DMS79 treated with DMSO at 0.1 percent for 48 hours (cell line): ENCODE measurements around the gene FAM124A.
"Not testable (repeated sequence)": the region's sequence is repeated elsewhere in the genome, so short reads cannot be mapped to it uniquely, and the experiment has no call there.

ENCODE experiments used
- DNase-seq: peaks from one replicate; lab custom pipeline; 2025; lab: John Stamatoyannopoulos, UW

FAM124A gene

GRCh38 chr13:51269039-51269438 is 46.8 kb downstream of the FAM124A start:
- no peak for DNase-seq

- no peak for DNase-seq
These were observed 48.6 kb downstream of the FAM124A start for GRCh38 chr13:51270623-51271415.

- no peak for DNase-seq
These were observed 49.4 kb downstream of the FAM124A start for GRCh38 chr13:51271528-51272085.

GRCh38 chr13:51275101-51275500 is 52.9 kb downstream of the FAM124A start:
- DNase-seq = no peak

- DNase-seq = no peak
These were observed 54.4 kb downstream of the FAM124A start for GRCh38 chr13:51276636-51277035.

- DNase-seq = no peak
These were observed 55.7 kb downstream of the FAM124A start for GRCh38 chr13:51277928-51278327.

- no peak for DNase-seq
These were observed 56.4 kb downstream of the FAM124A start for GRCh38 chr13:51278426-51279130.

GRCh38 chr13:51280379-51280940 is 58.3 kb downstream of the FAM124A start:
- no peak for DNase-seq

GRCh38 chr13:51282322-51282721 is 60.1 kb downstream of the FAM124A start:
- no peak for DNase-seq

- DNase-seq = not testable (repeated sequence)
These were observed 60.7 kb downstream of the FAM124A start for GRCh38 chr13:51282923-51283322.

GRCh38 chr13:51283371-51283770 is 61.2 kb downstream of the FAM124A start:
- DNase-seq = no peak

- DNase-seq = no peak
These were observed 62.1 kb downstream of the FAM124A start for GRCh38 chr13:51284339-51284738.

- DNase-seq = peak; percentile 48
These were observed 64.2 kb downstream of the FAM124A start for GRCh38 chr13:51286135-51287002.

- no peak for DNase-seq
These were observed 65.6 kb downstream of the FAM124A start for GRCh38 chr13:51287758-51288157.

GRCh38 chr13:51288254-51288653 is 66.1 kb downstream of the FAM124A start:
- DNase-seq = not testable (repeated sequence)

- no peak for DNase-seq
These were observed 69.1 kb downstream of the FAM124A start for GRCh38 chr13:51291341-51291740.

GRCh38 chr13:51292000-51292565 is 69.9 kb downstream of the FAM124A start:
- no peak for DNase-seq

- DNase-seq = no peak
These were observed 75.4 kb downstream of the FAM124A start for GRCh38 chr13:51297556-51297955.

GRCh38 chr13:51298812-51299211 is 76.6 kb downstream of the FAM124A start:
- no peak for DNase-seq

- DNase-seq = no peak
These were observed 80.9 kb downstream of the FAM124A start for GRCh38 chr13:51303063-51303552.

GRCh38 chr13:51303882-51304281 is 81.7 kb downstream of the FAM124A start:
- DNase-seq = no peak
